Heart left ventricle (tissue), 13 donors: Measurements from ENCODE around the gene CHMP1A.

Experiments used
- POLR2A ChIP-seq, 2 donors: fragments of 450-650 bp; IDR thresholded peaks; one replicate each; pipeline ENCODE4 v1.6.1; 2017; ENCODE audit warnings: antibody characterized with exemption in 2 of 2, mild to moderate bottlenecking in 2 of 2, moderate library complexity in 2 of 2
- TF ChIP-seq, protein P1 (sequence below), 12 donors: fragments of 200-600 bp; sonication (generic) in 4 of 12; IDR thresholded peaks; one replicate each; pipeline versions ENCODE4 v1.5.0 to v1.8.0; 2018 to 2022; ENCODE audit warnings: antibody characterized with exemption in 12 of 12, mild to moderate bottlenecking in 5 of 12
- donor health status: ischemic (EF 13 %, LVEDD 7.1; RV severe dilation, severe dysfunction).
- donor health status: DM: no; HTN: yes; CAD: no.
- donor health status: DM: no; HTN: no; CAD: no.
- donor health status: ischemic (EF 25% LVEDD 6.9; RV normal size, moderate dysfunction).
- donor health status: ischemic (EF 25% LVEDD 5.7; RV mildly dilated, moderate dysfunction).
- donor health status: ischemic (EF 35%, LVEDD 5.7; RV mildly dilated, moderate dysfunction).
- donor health status: nonischemic (EF 11% LVEDD 7.7; RV severe dilation, severe dysfunction).
- donor health status: DM: yes; HTN: yes; CAD: no.
- donor health status: PGD.
- donor health status: ischemic (EF 29% LVEDD 5.4; RV normal size, mild dysfunction).
- donor health status: nonischemic (EF 23%, LVEDD 6.1; RV moderate dilation, normal function).

DNA sequence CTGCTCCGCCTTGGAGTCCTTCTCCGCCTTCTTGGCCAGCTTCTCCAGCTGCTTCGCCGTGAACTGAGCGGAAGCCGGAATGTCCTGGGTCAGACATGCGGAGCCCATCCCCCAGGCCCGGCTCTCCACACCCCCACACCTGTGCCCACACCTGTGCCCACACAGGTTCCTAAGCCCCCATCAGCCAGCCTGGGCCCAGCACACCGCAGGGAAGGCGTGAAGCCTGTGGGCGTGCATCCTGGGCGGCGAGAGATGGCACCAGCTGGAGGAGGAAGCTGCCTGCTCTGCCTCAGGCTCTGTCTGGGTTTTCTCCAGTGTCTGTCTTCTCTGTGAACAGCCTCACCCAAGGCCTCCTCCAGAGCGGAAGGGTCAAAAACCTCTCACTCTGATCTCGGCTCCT, 5.9 kb downstream of the CHMP1A start:
- TF ChIP-seq, protein P1, sequence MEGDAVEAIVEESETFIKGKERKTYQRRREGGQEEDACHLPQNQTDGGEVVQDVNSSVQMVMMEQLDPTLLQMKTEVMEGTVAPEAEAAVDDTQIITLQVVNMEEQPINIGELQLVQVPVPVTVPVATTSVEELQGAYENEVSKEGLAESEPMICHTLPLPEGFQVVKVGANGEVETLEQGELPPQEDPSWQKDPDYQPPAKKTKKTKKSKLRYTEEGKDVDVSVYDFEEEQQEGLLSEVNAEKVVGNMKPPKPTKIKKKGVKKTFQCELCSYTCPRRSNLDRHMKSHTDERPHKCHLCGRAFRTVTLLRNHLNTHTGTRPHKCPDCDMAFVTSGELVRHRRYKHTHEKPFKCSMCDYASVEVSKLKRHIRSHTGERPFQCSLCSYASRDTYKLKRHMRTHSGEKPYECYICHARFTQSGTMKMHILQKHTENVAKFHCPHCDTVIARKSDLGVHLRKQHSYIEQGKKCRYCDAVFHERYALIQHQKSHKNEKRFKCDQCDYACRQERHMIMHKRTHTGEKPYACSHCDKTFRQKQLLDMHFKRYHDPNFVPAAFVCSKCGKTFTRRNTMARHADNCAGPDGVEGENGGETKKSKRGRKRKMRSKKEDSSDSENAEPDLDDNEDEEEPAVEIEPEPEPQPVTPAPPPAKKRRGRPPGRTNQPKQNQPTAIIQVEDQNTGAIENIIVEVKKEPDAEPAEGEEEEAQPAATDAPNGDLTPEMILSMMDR (IDR thresholded peaks at IDR 0.05) = no peak
- no peak for TF ChIP-seq POLR2A (IDR thresholded peaks at IDR 0.05)
